NCI-H446 treated with DMSO at 0.1 percent for 48 hours (cell line): Measurements from ENCODE around the gene FGF7.
"Not testable (repeated sequence)": the region's sequence is repeated elsewhere in the genome, so short reads cannot be mapped to it uniquely, and the experiment has no call there.

Experiments
- DNase-seq: peaks from one replicate; lab custom pipeline; 2025; lab: John Stamatoyannopoulos, UW

The FGF7 gene

GRCh38 chr15:49495993-49496753 is 73.1 kb downstream of the FGF7 start:
- no peak for DNase-seq

- DNase-seq, result no peak
Observed at GRCh38 chr15:49501586-49501985, 78.5 kb downstream of the FGF7 start.

GRCh38 chr15:49506341-49506740 is 83.3 kb downstream of the FGF7 start:
- no peak for DNase-seq

GRCh38 chr15:49507261-49507660 is 84.2 kb downstream of the FGF7 start:
- no peak for DNase-seq

GRCh38 chr15:49512739-49513138 is 89.7 kb downstream of the FGF7 start:
- not testable (repeated sequence) for DNase-seq

GRCh38 chr15:49521802-49522201 is 98.8 kb downstream of the FGF7 start:
- no peak for DNase-seq

- no peak for DNase-seq
Observed at GRCh38 chr15:49528289-49528688, 105.2 kb downstream of the FGF7 start.

- DNase-seq, result no peak
Observed at GRCh38 chr15:49530092-49530491, 107.0 kb downstream of the FGF7 start.
